HG03025 (cell line): ENCODE results near the gene BCL6.
"Not testable (repeated sequence)": the region's sequence is repeated elsewhere in the genome, so short reads cannot be mapped to it uniquely, and the experiment has no call there.

Source experiments
- ATAC-seq: cut with Tn5 transposase; IDR thresholded peaks from one replicate; pipeline ENCODE4 v1.9.1; 2021; ENCODE audit warnings: mild to moderate bottlenecking, moderate library complexity; ENCODE audit not compliant: unreplicated experiment, low FRiP score

Gene BCL6

GRCh38 chr3:187684880-187685279 is 60.4 kb downstream of the BCL6 start:
- ATAC-seq: no peak

DNA sequence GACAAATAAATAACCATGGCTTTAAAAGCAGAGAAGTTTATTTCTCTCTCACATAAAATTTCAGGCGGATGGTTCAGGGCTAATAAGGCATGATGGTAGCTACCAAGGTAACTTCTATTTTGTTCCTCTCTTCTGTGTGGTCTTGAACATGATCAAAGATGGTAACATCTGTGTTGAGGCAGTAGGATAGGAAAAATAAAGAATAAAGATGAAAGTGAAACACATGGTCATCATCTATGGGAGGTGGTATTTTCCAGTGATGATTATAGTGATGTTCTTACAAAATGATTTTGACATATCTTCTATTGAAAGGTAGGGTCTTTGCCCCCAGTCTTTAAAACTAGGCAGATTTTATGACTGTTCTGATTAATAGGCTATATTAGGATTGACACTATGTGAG is 60.8 kb downstream of the BCL6 start:
- ATAC-seq: no peak

GRCh38 chr3:187681756-187682155 is 63.5 kb downstream of the BCL6 start:
- ATAC-seq: not testable (repeated sequence)

DNA sequence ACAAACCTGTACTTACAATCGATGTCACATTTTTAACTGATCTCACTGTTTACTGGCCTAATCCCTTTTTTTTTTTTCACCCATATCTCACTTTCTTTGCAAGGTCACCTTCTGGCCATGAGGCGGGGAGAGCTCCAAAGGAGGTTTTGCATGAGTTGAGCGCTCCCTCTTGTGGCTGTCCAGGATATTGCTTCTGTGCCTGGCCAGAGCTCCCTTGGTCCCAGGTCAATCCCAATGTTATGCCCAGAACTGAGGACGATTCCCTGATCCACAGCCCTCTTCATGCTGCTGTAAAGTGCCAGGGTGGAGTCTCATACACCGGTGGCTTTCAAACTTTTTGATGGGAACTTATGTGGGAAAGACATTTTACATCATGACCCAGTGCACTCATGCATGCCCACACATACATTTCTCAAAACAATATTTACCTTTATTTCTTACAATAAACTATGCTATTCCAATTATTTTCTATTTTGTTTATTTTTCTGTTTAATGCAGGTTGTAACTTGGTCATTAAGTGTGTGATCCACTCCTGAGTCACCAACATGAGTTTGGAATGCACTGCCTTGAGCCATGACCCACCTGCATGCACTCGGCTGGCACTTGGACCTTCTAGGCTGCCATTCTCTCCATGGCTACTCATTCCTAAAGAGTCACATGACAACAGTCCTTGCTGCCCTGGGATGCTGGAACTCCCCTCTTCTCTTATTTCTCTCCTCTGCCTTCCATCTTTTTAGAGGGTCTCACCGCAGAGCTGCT is 65.5 kb downstream of the BCL6 start:
- ATAC-seq: peak; percentile 72

DNA sequence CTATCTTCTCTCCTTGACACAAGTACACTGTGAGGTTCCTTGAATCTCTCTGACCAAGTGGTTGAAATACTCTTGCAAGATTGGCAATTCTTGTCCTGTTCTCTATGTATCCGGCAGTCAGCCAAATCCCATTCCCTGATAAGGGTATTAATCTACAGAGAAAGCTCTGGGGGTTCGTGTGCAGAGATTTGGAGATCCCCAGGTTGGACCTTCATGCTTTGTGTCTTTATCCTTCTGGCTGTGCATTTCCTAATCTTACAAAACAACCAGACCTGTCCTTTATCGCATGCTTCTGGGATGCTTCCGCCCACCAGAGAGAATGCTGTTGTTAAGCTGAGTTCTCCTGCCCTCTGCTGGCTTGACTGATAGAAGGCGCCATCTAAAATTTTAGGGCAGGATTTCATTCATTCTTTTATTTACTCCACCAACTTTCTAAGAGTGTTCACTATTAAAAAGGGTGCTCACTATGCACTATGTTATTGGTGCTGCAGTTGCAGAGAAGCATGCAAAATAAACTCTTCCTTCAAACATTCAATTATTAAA is 66.5 kb downstream of the BCL6 start:
- ATAC-seq: no peak

- ATAC-seq: no peak
Observed at GRCh38 chr3:187677604-187678003, 67.7 kb downstream of the BCL6 start.

- ATAC-seq: no peak
Observed at GRCh38 chr3:187673012-187673411, 72.3 kb downstream of the BCL6 start.
